Fibroblast of mammary gland (primary cell): ENCODE data around the gene LGI4.
"Not testable (repeated sequence)": the region's sequence is repeated elsewhere in the genome, so short reads cannot be mapped to it uniquely, and the experiment has no call there.

Experiments
- DNase-seq: peaks from one replicate; pipeline ENCODE4 v3.0.0-alpha.2; 2010; ENCODE audit warnings: low read depth
- H3K4me3 ChIP-seq: 2 replicates; pipeline ENCODE4 v1.5.1; 2011; ENCODE audit warnings: low read depth, mild to moderate bottlenecking, low read length, moderate library complexity; ENCODE audit not compliant: control insufficient read depth
- TF ChIP-seq, protein P1 (sequence below): conservative IDR thresholded peaks from 2 replicates; pipeline ENCODE4 v1.5.1; 2011; ENCODE audit warnings: low read depth, low read length, inconsistent platforms; ENCODE audit not compliant: control insufficient read depth, insufficient read depth

LGI4 gene

DNA sequence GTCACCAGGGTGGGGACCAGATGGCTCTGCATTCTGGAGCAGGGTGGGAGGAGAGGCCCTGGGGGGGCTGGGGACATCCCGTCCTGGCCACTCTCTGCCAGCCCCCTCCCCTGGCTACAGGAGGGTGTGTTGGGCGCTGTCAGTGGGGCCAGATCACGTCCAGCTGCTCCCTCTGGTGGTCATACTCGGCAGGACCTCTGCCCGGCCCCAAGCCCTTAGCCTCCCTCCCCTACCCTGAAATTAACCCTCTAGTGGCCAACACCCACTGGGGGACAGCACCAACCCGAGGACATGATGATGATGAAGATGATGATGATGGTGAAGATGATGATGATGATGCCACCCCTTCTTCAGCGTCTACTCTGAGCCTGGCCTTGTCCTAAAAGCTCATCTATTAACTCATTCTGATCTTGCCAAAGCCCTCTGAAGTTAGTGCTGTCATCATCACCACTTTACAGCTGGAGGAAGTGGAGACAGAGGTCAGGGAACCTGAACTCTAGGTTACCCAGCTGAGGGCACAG is 590 bp upstream of the LGI4 start:
- TF ChIP-seq, protein P1, sequence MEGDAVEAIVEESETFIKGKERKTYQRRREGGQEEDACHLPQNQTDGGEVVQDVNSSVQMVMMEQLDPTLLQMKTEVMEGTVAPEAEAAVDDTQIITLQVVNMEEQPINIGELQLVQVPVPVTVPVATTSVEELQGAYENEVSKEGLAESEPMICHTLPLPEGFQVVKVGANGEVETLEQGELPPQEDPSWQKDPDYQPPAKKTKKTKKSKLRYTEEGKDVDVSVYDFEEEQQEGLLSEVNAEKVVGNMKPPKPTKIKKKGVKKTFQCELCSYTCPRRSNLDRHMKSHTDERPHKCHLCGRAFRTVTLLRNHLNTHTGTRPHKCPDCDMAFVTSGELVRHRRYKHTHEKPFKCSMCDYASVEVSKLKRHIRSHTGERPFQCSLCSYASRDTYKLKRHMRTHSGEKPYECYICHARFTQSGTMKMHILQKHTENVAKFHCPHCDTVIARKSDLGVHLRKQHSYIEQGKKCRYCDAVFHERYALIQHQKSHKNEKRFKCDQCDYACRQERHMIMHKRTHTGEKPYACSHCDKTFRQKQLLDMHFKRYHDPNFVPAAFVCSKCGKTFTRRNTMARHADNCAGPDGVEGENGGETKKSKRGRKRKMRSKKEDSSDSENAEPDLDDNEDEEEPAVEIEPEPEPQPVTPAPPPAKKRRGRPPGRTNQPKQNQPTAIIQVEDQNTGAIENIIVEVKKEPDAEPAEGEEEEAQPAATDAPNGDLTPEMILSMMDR, result peak; percentile 77
- DNase-seq, result peak; percentile 61
- H3K4me3 ChIP-seq, result no peak overlapping the region

DNA sequence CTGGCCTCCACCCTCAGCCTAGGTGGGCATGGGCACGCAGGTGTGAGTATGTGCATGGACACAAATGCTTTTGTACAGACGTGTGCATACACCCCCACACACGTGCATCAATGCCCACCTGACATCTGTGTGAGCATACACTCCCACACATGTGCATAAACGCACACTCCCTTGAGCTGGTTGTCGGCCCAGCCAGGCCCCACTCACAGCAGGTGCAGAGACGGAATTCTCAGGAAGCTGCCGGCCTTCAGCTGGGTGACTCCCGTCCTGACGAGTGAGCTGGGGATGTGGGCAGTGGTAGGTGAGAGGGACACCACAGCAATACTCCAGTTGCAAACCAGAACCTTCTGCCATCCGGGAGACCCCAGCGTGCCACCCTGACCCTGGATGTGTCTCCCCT is 1.0 kb downstream of the LGI4 start:
- H3K4me3 ChIP-seq, result no peak overlapping the region
- DNase-seq, result no peak
- TF ChIP-seq, protein P1, result no peak

DNA sequence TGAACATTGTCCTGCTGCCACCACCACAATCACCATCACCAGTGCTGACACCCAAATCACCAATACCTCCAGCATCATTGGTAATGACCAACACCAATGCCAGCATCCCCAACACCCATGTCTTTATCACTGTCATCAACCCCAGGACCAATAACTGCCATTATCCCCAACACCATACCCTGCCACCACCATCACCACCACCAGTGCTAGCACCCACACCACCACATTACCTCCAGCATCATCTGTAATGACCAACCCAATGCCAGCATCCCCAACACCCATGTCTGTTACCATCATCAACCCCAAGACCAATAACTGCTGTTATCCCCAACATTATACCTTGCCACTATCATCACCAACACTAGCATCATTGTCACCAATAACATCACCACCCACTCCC is 2.6 kb downstream of the LGI4 start:
- DNase-seq, result no peak
- no peak overlapping the region for H3K4me3 ChIP-seq
- TF ChIP-seq, protein P1, result no peak

DNA sequence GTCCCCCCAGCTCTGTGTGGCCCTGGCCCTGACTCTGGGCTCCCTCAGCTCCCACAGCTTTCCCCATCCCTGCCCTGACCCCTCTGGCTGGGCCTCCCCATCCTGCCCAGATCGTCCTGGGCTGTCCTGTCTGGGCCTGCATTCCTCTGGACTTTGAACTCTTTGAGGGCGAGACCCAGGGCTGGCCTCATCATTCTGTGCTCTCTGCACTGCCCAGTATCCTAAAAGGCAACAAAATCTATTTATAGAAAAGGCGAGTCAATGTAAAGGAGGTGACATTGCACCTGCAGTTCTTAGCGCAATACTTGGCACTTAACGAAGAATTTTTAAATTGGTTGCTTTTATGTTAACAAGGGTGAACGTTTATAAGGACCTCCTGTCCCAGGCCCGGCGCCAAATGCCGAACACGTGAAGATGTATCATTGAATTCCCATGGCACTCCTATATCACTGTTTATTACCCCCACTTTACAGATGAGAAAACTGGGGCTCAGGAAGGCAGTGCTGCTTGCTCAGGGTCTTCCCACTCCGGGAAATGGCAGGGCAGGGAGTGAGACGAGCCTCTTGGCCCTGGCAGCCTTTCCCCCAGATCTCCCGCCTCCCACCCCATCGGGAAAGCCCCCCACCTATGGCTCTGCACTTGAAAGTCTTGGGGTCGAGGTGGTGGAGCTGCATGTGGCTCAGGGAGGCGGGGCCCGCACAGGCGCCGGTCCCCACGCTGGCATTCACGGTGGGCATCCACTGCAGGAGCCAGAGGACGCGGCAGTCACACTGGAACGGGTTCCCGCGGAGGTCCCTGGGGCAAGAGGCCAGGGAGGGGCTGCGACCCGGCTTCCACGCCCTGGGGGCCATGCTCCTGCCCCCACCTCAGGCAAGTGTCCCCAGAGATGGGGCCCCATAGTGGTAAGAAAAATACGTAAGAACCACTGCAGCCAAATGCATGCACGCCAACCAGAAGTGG is 3.8 kb downstream of the LGI4 start:
- DNase-seq, result peak; percentile 30
- no peak overlapping the region for H3K4me3 ChIP-seq
- TF ChIP-seq, protein P1, result no peak

DNA sequence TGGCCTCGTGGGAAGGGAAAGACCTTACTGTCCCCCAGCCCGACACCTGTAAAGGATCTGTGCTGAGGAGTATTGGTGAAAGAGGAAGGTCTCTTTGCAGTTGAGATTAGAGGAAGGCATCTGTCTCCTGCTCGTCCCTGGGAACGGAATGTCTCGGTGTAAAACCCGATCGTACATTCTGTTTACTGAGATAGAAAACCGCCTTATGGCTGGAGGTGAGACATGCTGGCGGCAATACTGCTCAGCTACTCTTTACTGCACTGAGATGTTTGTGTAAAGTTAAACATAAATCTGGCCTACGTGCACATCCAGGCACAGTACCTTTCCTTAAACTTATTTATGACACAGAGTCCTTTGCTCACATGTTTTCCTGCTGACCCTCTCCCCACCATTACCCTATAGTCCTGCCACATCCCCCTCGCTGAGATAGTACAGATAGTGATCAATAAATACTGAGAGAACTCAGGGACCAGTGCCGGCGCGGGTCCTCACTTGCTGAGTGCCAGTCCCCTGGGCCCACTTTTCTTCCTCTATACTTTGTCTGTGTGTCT is 5.1 kb downstream of the LGI4 start:
- DNase-seq, result not testable (repeated sequence)

DNA sequence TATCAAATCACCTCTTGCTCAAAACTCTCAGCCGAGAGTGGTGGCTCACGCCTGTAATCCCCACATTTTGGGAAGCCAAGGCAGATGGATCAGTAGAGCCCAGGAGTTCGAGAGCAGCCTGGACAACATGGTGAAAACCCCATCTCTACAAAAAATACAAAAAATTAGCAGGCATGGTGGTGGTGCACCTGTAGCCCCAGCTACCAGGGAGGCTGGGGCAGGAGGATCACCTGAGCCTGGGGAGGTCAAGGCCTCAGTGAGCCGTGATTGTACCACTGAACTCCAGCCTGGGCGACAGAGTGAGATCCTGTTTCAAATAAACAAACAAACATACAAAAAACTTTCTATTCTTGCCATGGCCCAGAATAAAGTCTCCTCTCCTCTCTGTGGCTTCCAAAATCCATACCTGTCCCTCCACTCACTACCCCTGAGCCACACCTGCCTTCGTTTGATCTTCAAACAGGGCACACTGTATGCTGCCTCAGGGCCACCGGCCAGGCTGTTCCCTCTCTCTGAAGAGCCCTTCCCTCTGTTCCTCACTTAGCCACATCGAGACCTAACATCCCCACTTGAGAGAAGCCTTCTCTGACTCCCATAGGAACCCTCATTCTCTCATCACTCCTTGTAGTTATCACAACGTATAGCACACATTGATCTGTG is 6.3 kb downstream of the LGI4 start:
- TF ChIP-seq, protein P1, result no peak
- DNase-seq, result no peak
- H3K4me3 ChIP-seq, result no peak overlapping the region

More for the DNA sequence above, 5.1 kb downstream of the LGI4 start:
- not testable (repeated sequence) for H3K4me3 ChIP-seq

DNA sequence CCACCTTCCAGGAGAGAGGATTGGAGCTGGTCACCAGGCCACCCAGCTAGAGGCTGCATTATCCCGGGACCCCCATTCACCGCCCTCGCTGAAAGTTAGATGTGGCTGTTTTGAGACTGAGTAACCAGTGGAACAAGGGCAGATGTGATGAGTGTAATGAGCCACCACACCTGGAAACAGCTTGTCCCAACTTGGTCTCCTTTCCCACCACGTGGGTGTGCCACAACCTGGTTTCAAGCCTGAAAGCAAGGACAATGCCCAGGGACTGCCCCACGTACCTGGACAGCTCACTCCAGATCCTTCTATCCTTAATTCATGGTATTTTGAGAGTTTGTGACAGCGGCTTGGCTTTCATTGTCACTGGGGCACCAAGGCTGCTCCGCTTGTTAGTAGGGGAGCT is 7.0 kb downstream of the LGI4 start:
- no peak overlapping the region for H3K4me3 ChIP-seq
- TF ChIP-seq, protein P1, result no peak
- DNase-seq, result no peak
